ENCODE measurements around the gene ATOX1. TPM values are rescaled to one million over a fixed set of nuclear protein-coding genes. Genes with fewer than 3 reads are reported as not detected.
"Not testable (repeated sequence)": the region's sequence is repeated elsewhere in the genome, so short reads cannot be mapped to it uniquely, and the experiment has no call there.

Gene ATOX1
- total and polyA plus RNA-seq, 4 experiments from 2014 or later = 28.2 to 64.5 (median 36.9) TPM

GRCh38 chr5:151703780-151704179, 54.7 kb downstream of the ATOX1 start:
- no peaks in the 10 kb centered on the region for H3K36me3 ChIP-seq (ENCODE audit: insufficient read depth, low read length)
- POLR2A ChIA-PET (ENCODE audit: partially characterized antibody) = no interaction called here
- H3K4me1 Mint-ChIP-seq = no peaks in the 10 kb centered on the region
- CTCF ChIA-PET (ENCODE audit: partially characterized antibody) = interaction anchor here (1.3 kb wide), 1 partner anchor 45 kb away, joined by 3 read pairs; no protein-coding TSS in a partner anchor
- H3K27me3 ChIP-seq (ENCODE audit: insufficient read depth, low read length) = no peaks in the 10 kb centered on the region
- no peak overlapping the region for H3K27ac Mint-ChIP-seq
- H3K36me3 Mint-ChIP-seq = no peaks in the 10 kb centered on the region
- no peaks in the 10 kb centered on the region for H3K4me1 ChIP-seq (ENCODE audit: insufficient read depth, low read length)
- no peak overlapping the region for H3K4me3 Mint-ChIP-seq
- H3K9me3 ChIP-seq (ENCODE audit: control insufficient read depth in 1 of 2, low read length in 2 of 2) = no peaks in the 10 kb centered on the region
- H3K27me3 Mint-ChIP-seq = peaks cover 2 to 6% of the 10 kb centered on the region in 2 donors
- no peaks in the 10 kb centered on the region for H3K9me3 Mint-ChIP-seq
- H3K27ac ChIP-seq (ENCODE audit: low read depth, low read length) = no peak overlapping the region
- H3K4me3 ChIP-seq (ENCODE audit: low read length in 2 of 2) = no peak overlapping the region
- intact Hi-C loops (cut with micrococcal nuclease) = no loop called here
- DNase-seq = no peak

- Mint-ChIP-seq H3K9me3 (no peaks in the 10 kb centered on the region), H3K4me3 (peak overlapping the region in 1 of 8 donors; percentile 49), H3K27me3 (peaks cover 2 to 7% of the 10 kb centered on the region in 2 donors), H3K27ac (no peak overlapping the region), H3K36me3 (no peaks in the 10 kb centered on the region), H3K4me1 (no peaks in the 10 kb centered on the region)
- Histone ChIP-seq H3K4me1 (ENCODE audit: insufficient read depth, low read length) (no peaks in the 10 kb centered on the region), H3K27ac (ENCODE audit: low read depth, low read length) (no peak overlapping the region), H3K9me3 (ENCODE audit: control insufficient read depth in 1 of 2, low read length in 2 of 2) (no peaks in the 10 kb centered on the region), H3K36me3 (ENCODE audit: insufficient read depth, low read length) (no peaks in the 10 kb centered on the region), H3K27me3 (ENCODE audit: insufficient read depth, low read length) (no peaks in the 10 kb centered on the region), H3K4me3 (ENCODE audit: low read length in 2 of 2) (no peak overlapping the region)
- POLR2A ChIA-PET (ENCODE audit: partially characterized antibody) = no interaction called here
- no peak for DNase-seq
- intact Hi-C loops (cut with micrococcal nuclease) = no loop called here
- CTCF ChIA-PET (ENCODE audit: partially characterized antibody) = interaction anchor here (1.3 kb wide), 1 partner anchor 44 kb away, joined by 3 read pairs; no protein-coding TSS in a partner anchor
Measured at GRCh38 chr5:151703227-151703626, 55.2 kb downstream of the ATOX1 start.

- no peak overlapping the region for H3K27ac ChIP-seq (ENCODE audit: low read depth, low read length)
- Mint-ChIP-seq H3K27ac (no peak overlapping the region), H3K4me1 (no peaks in the 10 kb centered on the region), H3K9me3 (no peaks in the 10 kb centered on the region), H3K36me3 (no peaks in the 10 kb centered on the region), H3K4me3 (no peak overlapping the region), H3K27me3 (peaks cover 7 to 13% of the 10 kb centered on the region in 2 donors)
- H3K9me3 ChIP-seq (ENCODE audit: control insufficient read depth in 1 of 2, low read length in 2 of 2) = no peaks in the 10 kb centered on the region
- no peaks in the 10 kb centered on the region for H3K27me3 ChIP-seq (ENCODE audit: insufficient read depth, low read length)
- POLR2A ChIA-PET (ENCODE audit: partially characterized antibody) = no interaction called here
- H3K36me3 ChIP-seq (ENCODE audit: insufficient read depth, low read length) = no peaks in the 10 kb centered on the region
- intact Hi-C loops (cut with micrococcal nuclease) = no loop called here
- CTCF ChIA-PET (ENCODE audit: partially characterized antibody) = no interaction called here
- DNase-seq = no peak
- no peak overlapping the region for H3K4me3 ChIP-seq (ENCODE audit: low read length in 2 of 2)
- no peaks in the 10 kb centered on the region for H3K4me1 ChIP-seq (ENCODE audit: insufficient read depth, low read length)
Measured at GRCh38 chr5:151700820-151701219, 57.6 kb downstream of the ATOX1 start.

- ChIA-PET POLR2A (ENCODE audit: partially characterized antibody) (no interaction called here), CTCF (ENCODE audit: partially characterized antibody) (no interaction called here)
- intact Hi-C loops (cut with micrococcal nuclease) = no loop called here
- Mint-ChIP-seq H3K4me1 (no peaks in the 10 kb centered on the region), H3K4me3 (no peak overlapping the region), H3K36me3 (no peaks in the 10 kb centered on the region), H3K27ac (no peak overlapping the region), H3K27me3 (peaks cover 7 to 13% of the 10 kb centered on the region in 2 donors), H3K9me3 (no peaks in the 10 kb centered on the region)
- no peak overlapping the region for H3K4me3 ChIP-seq (ENCODE audit: low read length in 2 of 2)
- H3K27me3 ChIP-seq (ENCODE audit: insufficient read depth, low read length) = no peaks in the 10 kb centered on the region
- H3K4me1 ChIP-seq (ENCODE audit: insufficient read depth, low read length) = no peaks in the 10 kb centered on the region
- H3K36me3 ChIP-seq (ENCODE audit: insufficient read depth, low read length) = no peaks in the 10 kb centered on the region
- no peak overlapping the region for H3K27ac ChIP-seq (ENCODE audit: low read depth, low read length)
- no peak for DNase-seq
- H3K9me3 ChIP-seq (ENCODE audit: control insufficient read depth in 1 of 2, low read length in 2 of 2) = no peaks in the 10 kb centered on the region
Measured at GRCh38 chr5:151700296-151700695, 58.1 kb downstream of the ATOX1 start.

- H3K27me3 Mint-ChIP-seq = peaks cover 7 to 13% of the 10 kb centered on the region in 2 donors
- no peak for DNase-seq
- no peak overlapping the region for H3K4me3 Mint-ChIP-seq
- H3K36me3 Mint-ChIP-seq = no peaks in the 10 kb centered on the region
- no peak overlapping the region for H3K27ac Mint-ChIP-seq
- intact Hi-C loops (cut with micrococcal nuclease) = no loop called here
- H3K27me3 ChIP-seq (ENCODE audit: insufficient read depth, low read length) = no peaks in the 10 kb centered on the region
- no peaks in the 10 kb centered on the region for H3K36me3 ChIP-seq (ENCODE audit: insufficient read depth, low read length)
- ChIA-PET POLR2A (ENCODE audit: partially characterized antibody) (no interaction called here), CTCF (ENCODE audit: partially characterized antibody) (no interaction called here)
- H3K4me1 ChIP-seq (ENCODE audit: insufficient read depth, low read length) = no peaks in the 10 kb centered on the region
- H3K4me3 ChIP-seq (ENCODE audit: low read length in 2 of 2) = no peak overlapping the region
- no peak overlapping the region for H3K27ac ChIP-seq (ENCODE audit: low read depth, low read length)
- no peaks in the 10 kb centered on the region for H3K9me3 ChIP-seq (ENCODE audit: control insufficient read depth in 1 of 2, low read length in 2 of 2)
- H3K4me1 Mint-ChIP-seq = no peaks in the 10 kb centered on the region
- H3K9me3 Mint-ChIP-seq = no peaks in the 10 kb centered on the region
Measured at GRCh38 chr5:151699071-151699901, 59.1 kb downstream of the ATOX1 start.

- CTCF ChIA-PET (ENCODE audit: partially characterized antibody) = interaction anchor here (0.7 kb wide), 1 partner anchor 11 kb away, joined by 4 read pairs; no protein-coding TSS in a partner anchor
- DNase-seq; H3K9me3 ChIP-seq (ENCODE audit: control insufficient read depth in 1 of 2, low read length in 2 of 2); POLR2A ChIA-PET (ENCODE audit: partially characterized antibody); H3K27ac ChIP-seq (ENCODE audit: low read depth, low read length); H3K9me3 Mint-ChIP-seq; H3K36me3 Mint-ChIP-seq; H3K4me3 ChIP-seq (ENCODE audit: low read length in 2 of 2); H3K4me3 Mint-ChIP-seq; H3K27ac Mint-ChIP-seq; H3K36me3 ChIP-seq (ENCODE audit: insufficient read depth, low read length); H3K4me1 Mint-ChIP-seq; intact Hi-C loops (cut with micrococcal nuclease); H3K4me1 ChIP-seq (ENCODE audit: insufficient read depth, low read length); H3K27me3 ChIP-seq (ENCODE audit: insufficient read depth, low read length): not testable (repeated sequence)
- H3K27me3 Mint-ChIP-seq = peaks cover 7 to 15% of the 10 kb centered on the region in 2 donors
Measured at GRCh38 chr5:151698081-151698480, 60.4 kb downstream of the ATOX1 start.

GRCh38 chr5:151697452-151697851, 61.0 kb downstream of the ATOX1 start:
- H3K4me1 ChIP-seq (ENCODE audit: insufficient read depth, low read length) = no peaks in the 10 kb centered on the region
- ChIA-PET POLR2A (ENCODE audit: partially characterized antibody) (no interaction called here), CTCF (ENCODE audit: partially characterized antibody) (no interaction called here)
- H3K36me3 ChIP-seq (ENCODE audit: insufficient read depth, low read length) = no peaks in the 10 kb centered on the region
- Mint-ChIP-seq H3K4me3 (no peak overlapping the region), H3K4me1 (no peaks in the 10 kb centered on the region), H3K27me3 (peaks cover 7 to 15% of the 10 kb centered on the region in 2 donors), H3K36me3 (no peaks in the 10 kb centered on the region), H3K27ac (no peak overlapping the region), H3K9me3 (no peaks in the 10 kb centered on the region)
- no peak overlapping the region for H3K27ac ChIP-seq (ENCODE audit: low read depth, low read length)
- DNase-seq = no peak
- H3K4me3 ChIP-seq (ENCODE audit: low read length in 2 of 2) = no peak overlapping the region
- no peaks in the 10 kb centered on the region for H3K27me3 ChIP-seq (ENCODE audit: insufficient read depth, low read length)
- H3K9me3 ChIP-seq (ENCODE audit: control insufficient read depth in 1 of 2, low read length in 2 of 2) = no peaks in the 10 kb centered on the region
- intact Hi-C loops (cut with micrococcal nuclease) = no loop called here
